T-cell (primary cell): ENCODE measurements around the gene MATN1. TPM values are rescaled to one million over a fixed set of nuclear protein-coding genes. Genes with fewer than 3 reads are reported as not detected.

Source experiments
- ATAC-seq, 4 experiments: fragments of 200-7000 bp in 3 of 4; fragments of 150-1000 bp in 1 of 4; cut with Tn5 transposase; replicated peaks in 1 of 4; 1 replicate in 3 of 4; 2 replicates in 1 of 4; pipeline ENCODE4 v1.10.0; 2021; ENCODE audit warnings: moderate library complexity in 3 of 4, mild to moderate bottlenecking in 2 of 4, moderate number of reproducible peaks in 1 of 4
- CTCF ChIA-PET, 2 donors: fragments of 300-600 bp; sonication (Branson Sonifier 250); formaldehyde crosslinking; loops; one replicate each; lab custom pipeline; 2022; ENCODE audit warnings: antibody characterized with exemption in 2 of 2; lab: Charles Lee
- POLR2A ChIA-PET, 2 donors: fragments of 300-600 bp; sonication (Branson Sonifier 250); formaldehyde crosslinking; loops; one replicate each; lab custom pipeline; 2022; ENCODE audit warnings: antibody characterized with exemption in 2 of 2; lab: Charles Lee
- DNase-seq, 35 experiments: peaks; one replicate each; pipeline versions ENCODE4 v3.0.0 to v3.0.0-alpha.2; 2013 to 2023
- H3K27ac ChIP-seq: one replicate; pipeline ENCODE4 v1.5.1; 2013; ENCODE audit warnings: low read length
- H3K27me3 ChIP-seq, 2 experiments: replicated peaks in 1 of 2; 1 replicate in 1 of 2; 2 replicates in 1 of 2; pipeline versions ENCODE4 v1.6.1 to v1.7.0; 2013; ENCODE audit warnings: low read length in 1 of 2, mixed read lengths in 1 of 2; ENCODE audit not compliant: control insufficient read depth in 2 of 2, insufficient read depth in 2 of 2; ENCODE audit errors: extremely low read depth in 1 of 2
- H3K36me3 ChIP-seq, 2 donors: 1 replicate in 1 of 2; 2 replicates in 1 of 2; pipeline versions ENCODE4 v1.6.1 to v1.7.0; 2013; ENCODE audit warnings: low read length in 1 of 2; ENCODE audit not compliant: control insufficient read depth in 2 of 2, insufficient read depth in 1 of 2; ENCODE audit errors: extremely low read depth in 1 of 2
- H3K4me1 ChIP-seq, 2 experiments: 1 replicate in 1 of 2; 2 replicates in 1 of 2; pipeline versions ENCODE4 v1.6.1 to v1.7.0; 2013; ENCODE audit warnings: low read length in 2 of 2, mixed read lengths in 1 of 2; ENCODE audit not compliant: insufficient read depth in 2 of 2, control insufficient read depth in 1 of 2; ENCODE audit errors: extremely low read depth in 1 of 2
- H3K4me3 ChIP-seq, 2 donors: 1 replicate in 1 of 2; 2 replicates in 1 of 2; pipeline versions ENCODE4 v1.5.1 to v1.7.0; 2013; ENCODE audit warnings: mild to moderate bottlenecking in 2 of 2, low read length in 1 of 2, moderate library complexity in 1 of 2; ENCODE audit not compliant: control insufficient read depth in 1 of 2; ENCODE audit errors: extremely low read depth in 1 of 2
- H3K9me3 ChIP-seq: 2 replicates; pipeline ENCODE4 v1.7.0; 2013
- H3K27ac Mint-ChIP-seq, 2 donors: one replicate each; pipeline ENCODE4 v1.8.0; 2020 to 2021; ENCODE audit warnings: mild to moderate bottlenecking in 2 of 2, mixed read lengths in 2 of 2
- H3K27me3 Mint-ChIP-seq, 2 donors: one replicate each; pipeline ENCODE4 v1.8.0; 2021 to 2022; ENCODE audit warnings: mixed read lengths in 2 of 2
- H3K36me3 Mint-ChIP-seq: one replicate; pipeline ENCODE4 v1.8.0; 2021; ENCODE audit warnings: mixed read lengths
- H3K4me1 Mint-ChIP-seq, 3 donors: one replicate each; pipeline ENCODE4 v1.8.0; 2020 to 2022; ENCODE audit warnings: mixed read lengths in 3 of 3, mild to moderate bottlenecking in 1 of 3
- H3K4me3 Mint-ChIP-seq, 3 donors: one replicate each; pipeline ENCODE4 v1.8.0; 2020 to 2022; ENCODE audit warnings: mild to moderate bottlenecking in 3 of 3, mixed read lengths in 3 of 3, moderate library complexity in 3 of 3
- H3K9me3 Mint-ChIP-seq, 3 donors: one replicate each; pipeline ENCODE4 v1.8.0; 2020 to 2022; ENCODE audit warnings: mixed read lengths in 3 of 3
- WGBS: methylation state at CpG from one replicate; pipeline ENCODE4 v1.1.5; 2013; ENCODE audit warnings: missing lambda C conversion rate; ENCODE audit not compliant: insufficient coverage; 5-methylcytosine and 5-hydroxymethylcytosine counted together
- total RNA-seq, 35 experiments: library from RNA in 6 of 35; stranded (reverse) in 6 of 35; fragments of 120-200 nt in 1 of 35; gene quantifications; one replicate each; pipeline versions ENCODE4 v1.2.1 to v1.2.4 and lab custom pipeline; 2013 to 2026

MATN1 gene
- total RNA-seq, 5 donors from 2014 or later (not counting 1 experiment from before 2014, with no cell fraction given) = 0.20 to 5.5 (median 0.60) TPM

- Mint-ChIP-seq H3K4me1 (peaks cover 72 to 77% (median 74%) of the 10 kb centered on the region in 3 donors), H3K4me3 (no peak overlapping the region)
- CTCF ChIA-PET = interaction anchor here in 1 of 2 donors (0.6 kb wide), 1 partner anchor 18 kb away, joined by 3 read pairs; no protein-coding TSS in a partner anchor
These were observed 39.7 kb upstream of the MATN1 start for GRCh38 chr1:30762930-30763650.

GRCh38 chr1:30762152-30762929 is 39.0 kb upstream of the MATN1 start:
- CTCF ChIA-PET = interaction anchor here (0.6 to 1.3 kb wide), 2 partner anchors 16 to 19 kb away, joined by 3 to 4 read pairs; no protein-coding TSS in a partner anchor
- Histone ChIP-seq H3K27me3 (no peaks in the 10 kb centered on the region), H3K4me3 (no peak overlapping the region), H3K9me3 (no peaks in the 10 kb centered on the region), H3K27ac (peak overlapping the region; percentile 14), H3K36me3 (no peaks in the 10 kb centered on the region), H3K4me1 (peaks cover 59 to 76% of the 10 kb centered on the region in 2 experiments)
- Mint-ChIP-seq H3K36me3 (no peaks in the 10 kb centered on the region), H3K27me3 (no peaks in the 10 kb centered on the region), H3K9me3 (no peaks in the 10 kb centered on the region), H3K4me3 (peak overlapping the region in 1 of 3 donors; percentile 98), H3K27ac (peak overlapping the region; percentile 73 to 96), H3K4me1 (peaks cover 73 to 83% (median 79%) of the 10 kb centered on the region in 3 donors)
- POLR2A ChIA-PET = interaction anchor here (0.6 to 0.9 kb wide), 2 partner anchors 10 to 12 kb away, joined by 3 read pairs; no protein-coding TSS in a partner anchor
- 78% methylated on average over 3 of the region's 6 CpGs for WGBS
- peak in 1 of 4 experiments; percentile 23 for ATAC-seq
- peak in 1 of 35 experiments; percentile 48 for DNase-seq

More at GRCh38 chr1:30762930-30763650, 39.7 kb upstream of the MATN1 start:
- Mint-ChIP-seq H3K27me3 (no peaks in the 10 kb centered on the region), H3K36me3 (no peaks in the 10 kb centered on the region), H3K27ac (peak overlapping the region; percentile 73 to 96), H3K9me3 (no peaks in the 10 kb centered on the region)
- Histone ChIP-seq H3K4me3 (no peak overlapping the region), H3K27ac (no peak overlapping the region), H3K36me3 (no peaks in the 10 kb centered on the region), H3K9me3 (no peaks in the 10 kb centered on the region), H3K27me3 (no peaks in the 10 kb centered on the region), H3K4me1 (peaks cover 57 to 71% of the 10 kb centered on the region in 2 experiments)
- DNase-seq (no peak), ATAC-seq (no peak)
- POLR2A ChIA-PET = interaction anchor here (0.7 to 0.9 kb wide), 2 partner anchors 12 to 21 kb away, joined by 3 to 4 read pairs; no protein-coding TSS in a partner anchor
- WGBS = 88% methylated on average over 1 of the region's 7 CpGs

GRCh38 chr1:30761381-30762151 is 38.2 kb upstream of the MATN1 start:
- Mint-ChIP-seq H3K27ac (peak overlapping the region; percentile 96 to 98), H3K9me3 (no peaks in the 10 kb centered on the region), H3K36me3 (no peaks in the 10 kb centered on the region), H3K4me3 (peak overlapping the region; percentile 42 to 98 (median 69)), H3K27me3 (no peaks in the 10 kb centered on the region), H3K4me1 (peaks cover 73 to 86% (median 86%) of the 10 kb centered on the region in 3 donors)
- Histone ChIP-seq H3K36me3 (no peaks in the 10 kb centered on the region), H3K4me1 (peaks cover 57 to 76% of the 10 kb centered on the region in 2 experiments), H3K27me3 (no peaks in the 10 kb centered on the region), H3K27ac (peak overlapping the region; percentile 79), H3K9me3 (no peaks in the 10 kb centered on the region), H3K4me3 (no peak overlapping the region)
- 72% methylated on average over 8 of the region's 11 CpGs for WGBS
- DNase-seq (peak in 2 of 35 experiments; percentile 33 to 45), ATAC-seq (no peak)
- CTCF ChIA-PET = interaction anchor here in 1 of 2 donors (0.7 to 4.1 kb wide), 6 partner anchors 17 to 38 kb away, joined by 3 to 44 read pairs (median 4); partner anchors contain the start of gene MATN1
- POLR2A ChIA-PET = interaction anchor here (0.6 to 0.9 kb wide), 3 partner anchors 9 to 1803 kb away, joined by 3 to 5 read pairs (median 3); no protein-coding TSS in a partner anchor

GRCh38 chr1:30760596-30761324 is 37.4 kb upstream of the MATN1 start:
- peak in 1 of 35 experiments; percentile 40 for DNase-seq

GRCh38 chr1:30759718-30760281 is 36.4 kb upstream of the MATN1 start:
- Mint-ChIP-seq H3K36me3 (peaks cover 8% of the 10 kb centered on the region), H3K27ac (peak overlapping the region; percentile 96 to 98), H3K27me3 (no peaks in the 10 kb centered on the region), H3K9me3 (no peaks in the 10 kb centered on the region), H3K4me3 (peak overlapping the region; percentile 69 to 98 (median 69)), H3K4me1 (peaks cover 69 to 86% (median 80%) of the 10 kb centered on the region in 3 donors)
- ChIA-PET POLR2A (interaction anchor here in 1 of 2 donors (0.6 to 0.7 kb wide), 2 partner anchors 16 to 41 kb away, joined by 3 to 4 read pairs; no protein-coding TSS in a partner anchor), CTCF (interaction anchor here in 1 of 2 donors (0.9 to 4.1 kb wide), 6 partner anchors 10 to 41 kb away, joined by 3 to 44 read pairs (median 11); no protein-coding TSS in a partner anchor)
- Histone ChIP-seq H3K4me1 (peaks cover 56 to 78% of the 10 kb centered on the region in 2 experiments), H3K9me3 (no peaks in the 10 kb centered on the region), H3K27me3 (no peaks in the 10 kb centered on the region), H3K27ac (peak overlapping the region; percentile 79), H3K4me3 (peak overlapping the region; percentile 6 to 46), H3K36me3 (no peaks in the 10 kb centered on the region)
- ATAC-seq (peak; percentile 20 to 50 (median 24)), DNase-seq (peak; percentile 57 to 84 (median 70))
- WGBS = 22% methylated on average over 8 of the region's 13 CpGs

More at GRCh38 chr1:30760596-30761324, 37.4 kb upstream of the MATN1 start:
- Histone ChIP-seq H3K4me3 (peak overlapping the region in 1 of 2 donors; percentile 46), H3K36me3 (no peaks in the 10 kb centered on the region), H3K4me1 (peaks cover 53 to 77% of the 10 kb centered on the region in 2 experiments), H3K27ac (peak overlapping the region; percentile 79), H3K27me3 (no peaks in the 10 kb centered on the region), H3K9me3 (no peaks in the 10 kb centered on the region)
- POLR2A ChIA-PET = interaction anchor here in 1 of 2 donors (0.6 to 0.9 kb wide), 3 partner anchors 12 to 1802 kb away, joined by 3 to 5 read pairs (median 4); no protein-coding TSS in a partner anchor
- Mint-ChIP-seq H3K9me3 (no peaks in the 10 kb centered on the region), H3K27ac (peak overlapping the region; percentile 96 to 98), H3K36me3 (no peaks in the 10 kb centered on the region), H3K4me3 (peak overlapping the region; percentile 69 to 98 (median 69)), H3K4me1 (peaks cover 66 to 84% (median 79%) of the 10 kb centered on the region in 3 donors), H3K27me3 (no peaks in the 10 kb centered on the region)
- ATAC-seq = no peak
- 57% methylated on average over 14 of the region's 18 CpGs for WGBS
- CTCF ChIA-PET = interaction anchor here in 1 of 2 donors (0.7 to 4.1 kb wide), 8 partner anchors 11 to 37 kb away, joined by 3 to 44 read pairs (median 4); partner anchors contain the start of gene MATN1
